Non-pigmented ciliary epithelial cell (primary cell): ENCODE data around the gene PTPRU.

Experiments used
- DNase-seq: peaks from one replicate; pipeline ENCODE4 v3.0.0-alpha.2; 2010; ENCODE audit warnings: low read depth

Gene PTPRU

GRCh38 chr1:29267321-29268070, 31.2 kb downstream of the PTPRU start:
- DNase-seq = no peak

DNA sequence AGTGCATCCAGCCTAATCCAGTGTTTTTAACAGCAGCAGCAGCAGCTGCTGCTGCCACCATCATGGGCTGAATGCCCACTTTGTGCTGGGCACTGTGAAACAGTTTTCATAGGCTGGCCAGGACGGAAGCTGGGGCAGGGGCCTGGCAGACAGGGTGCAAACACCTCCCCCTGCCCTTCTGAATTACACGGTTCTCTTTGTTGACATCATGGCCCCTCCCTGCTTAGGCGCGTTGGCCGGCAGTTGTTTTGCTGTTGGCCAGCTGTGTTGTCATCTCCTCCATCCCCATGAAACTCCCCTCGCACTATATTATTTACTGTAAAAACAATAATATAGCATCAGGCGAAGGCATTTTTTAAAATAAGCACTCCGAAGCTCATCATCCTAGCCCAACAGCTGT, 33.1 kb downstream of the PTPRU start:
- DNase-seq = no peak

- no peak for DNase-seq
Measured at GRCh38 chr1:29270929-29271521, 34.7 kb downstream of the PTPRU start.

DNA sequence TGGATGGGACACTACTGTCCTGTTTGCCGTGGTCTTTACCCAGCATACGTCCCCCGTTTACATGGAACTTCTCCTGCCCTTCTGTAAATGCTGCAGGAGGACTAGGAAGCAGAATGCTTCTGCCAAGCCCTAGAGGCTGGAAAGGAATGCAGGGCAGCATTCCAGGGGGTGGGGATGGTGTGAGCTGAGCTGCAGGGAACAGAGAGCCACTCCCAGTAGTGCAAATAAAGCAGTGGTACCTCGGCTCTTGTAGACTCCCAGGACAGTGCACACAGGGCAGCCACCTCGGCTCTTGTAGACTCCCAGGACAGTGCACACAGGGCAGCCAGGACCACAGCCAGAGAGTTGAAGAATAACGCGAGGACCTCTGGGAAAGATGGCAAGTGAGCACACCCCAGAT, 35.4 kb downstream of the PTPRU start:
- DNase-seq = no peak

DNA sequence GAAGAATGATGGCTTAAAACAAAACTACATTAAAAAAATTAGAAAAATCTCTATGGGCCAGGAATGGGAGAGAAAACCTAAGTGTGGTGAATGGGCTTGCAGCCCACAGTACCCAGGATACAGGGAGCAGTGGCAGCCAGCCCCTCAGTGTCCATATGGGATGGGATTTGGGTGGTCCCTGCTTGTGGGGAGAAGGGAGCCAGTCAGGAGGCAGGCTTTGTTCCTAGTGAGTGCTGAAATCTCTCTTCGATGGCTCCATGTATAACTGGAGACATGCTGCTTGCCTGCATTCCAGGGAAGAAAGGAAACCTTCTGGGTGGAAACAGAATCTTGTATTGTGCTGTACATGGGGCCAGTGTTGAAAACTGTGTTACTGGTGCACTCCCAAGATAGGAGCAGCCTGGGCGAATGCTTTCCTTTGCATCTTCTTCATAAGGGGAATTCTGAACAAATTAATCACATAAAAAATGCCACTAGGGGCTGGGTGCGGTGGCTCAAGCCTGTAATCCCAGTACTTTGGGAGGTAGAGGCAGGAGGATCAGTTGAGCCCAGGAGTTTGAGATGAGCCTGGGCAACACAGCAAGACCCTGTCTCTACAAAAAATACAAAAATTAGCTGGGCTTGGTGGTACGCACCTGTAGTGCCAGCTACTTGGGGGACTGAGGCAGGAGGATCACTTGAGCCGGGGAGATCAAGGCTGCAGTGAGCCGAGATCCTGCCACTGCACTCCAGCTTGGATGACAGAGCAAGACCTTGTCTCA, 36.0 kb downstream of the PTPRU start:
- DNase-seq = no peak

DNA sequence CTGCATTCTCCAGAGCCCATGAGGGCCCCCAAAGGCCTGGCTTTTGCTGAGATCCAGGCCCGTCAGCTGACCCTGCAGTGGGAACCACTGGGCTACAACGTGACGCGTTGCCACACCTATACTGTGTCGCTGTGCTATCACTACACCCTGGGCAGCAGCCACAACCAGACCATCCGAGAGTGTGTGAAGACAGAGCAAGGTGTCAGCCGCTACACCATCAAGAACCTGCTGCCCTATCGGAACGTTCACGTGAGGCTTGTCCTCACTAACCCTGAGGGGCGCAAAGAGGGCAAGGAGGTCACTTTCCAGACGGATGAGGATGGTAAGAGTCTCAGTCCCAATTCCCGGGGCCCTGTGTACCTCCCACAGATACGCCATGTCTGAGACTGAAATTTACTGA, 39.1 kb downstream of the PTPRU start:
- DNase-seq = no peak

- DNase-seq = no peak
Measured at GRCh38 chr1:29278124-29278523, 41.8 kb downstream of the PTPRU start.

- no peak for DNase-seq
Measured at GRCh38 chr1:29279406-29279805, 43.1 kb downstream of the PTPRU start.

- DNase-seq = no peak
Measured at GRCh38 chr1:29279951-29280391, 43.6 kb downstream of the PTPRU start.

DNA sequence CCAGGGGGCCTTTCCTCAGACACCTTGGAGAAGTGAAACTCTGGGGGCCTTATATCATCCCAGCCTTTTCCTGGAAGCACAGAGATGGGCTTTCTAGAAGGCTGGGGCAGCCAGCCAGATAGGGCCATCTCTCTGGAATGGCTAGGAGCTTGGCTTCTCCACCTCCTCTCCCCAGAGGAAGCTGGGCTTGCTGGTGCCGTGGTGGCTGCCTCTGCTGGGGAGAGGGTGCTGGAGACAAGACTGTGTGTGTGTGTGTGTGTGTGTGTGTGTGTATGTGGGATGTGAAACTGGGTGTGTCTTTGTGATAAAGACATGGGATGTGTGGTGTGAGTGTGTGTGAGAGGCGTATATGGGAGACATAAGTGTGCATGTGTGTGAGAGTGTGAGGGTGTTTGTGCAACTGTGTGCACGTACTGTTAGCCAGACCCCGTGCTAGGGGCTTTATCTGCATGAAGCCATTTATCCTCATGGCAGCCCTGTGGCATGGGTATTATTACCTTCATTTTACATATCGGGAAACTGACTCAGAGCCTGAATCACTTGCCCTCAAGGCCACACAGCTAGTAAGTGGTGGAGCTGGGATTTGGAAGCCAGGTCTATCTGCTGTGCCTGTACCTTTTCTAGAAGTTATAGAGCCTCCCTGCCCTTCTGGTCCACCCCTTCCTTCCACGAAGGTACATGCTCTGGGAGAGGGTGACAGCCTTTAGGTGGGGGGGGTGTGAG, 44.2 kb downstream of the PTPRU start:
- no peak for DNase-seq

DNA sequence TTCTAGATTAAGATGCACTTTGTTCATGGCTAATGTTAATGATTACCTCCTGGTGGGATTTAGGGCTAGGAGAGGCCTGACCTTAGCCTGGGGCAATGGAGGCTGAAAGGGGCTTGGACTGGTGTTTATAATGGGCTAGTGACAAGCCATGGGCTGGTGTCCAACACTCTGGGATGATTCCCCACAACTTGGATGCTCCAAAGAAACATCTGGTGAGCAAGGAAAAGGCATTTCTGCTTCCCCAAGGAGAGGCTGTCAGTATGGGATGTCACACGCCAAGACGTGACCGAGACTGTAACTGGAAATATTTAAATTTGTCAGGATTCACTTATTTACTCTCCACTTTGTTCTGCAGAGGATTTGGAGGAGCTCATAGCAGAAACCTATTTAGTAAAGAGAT, 45.2 kb downstream of the PTPRU start:
- no peak for DNase-seq

- DNase-seq = no peak
Measured at GRCh38 chr1:29282135-29282923, 46.0 kb downstream of the PTPRU start.

DNA sequence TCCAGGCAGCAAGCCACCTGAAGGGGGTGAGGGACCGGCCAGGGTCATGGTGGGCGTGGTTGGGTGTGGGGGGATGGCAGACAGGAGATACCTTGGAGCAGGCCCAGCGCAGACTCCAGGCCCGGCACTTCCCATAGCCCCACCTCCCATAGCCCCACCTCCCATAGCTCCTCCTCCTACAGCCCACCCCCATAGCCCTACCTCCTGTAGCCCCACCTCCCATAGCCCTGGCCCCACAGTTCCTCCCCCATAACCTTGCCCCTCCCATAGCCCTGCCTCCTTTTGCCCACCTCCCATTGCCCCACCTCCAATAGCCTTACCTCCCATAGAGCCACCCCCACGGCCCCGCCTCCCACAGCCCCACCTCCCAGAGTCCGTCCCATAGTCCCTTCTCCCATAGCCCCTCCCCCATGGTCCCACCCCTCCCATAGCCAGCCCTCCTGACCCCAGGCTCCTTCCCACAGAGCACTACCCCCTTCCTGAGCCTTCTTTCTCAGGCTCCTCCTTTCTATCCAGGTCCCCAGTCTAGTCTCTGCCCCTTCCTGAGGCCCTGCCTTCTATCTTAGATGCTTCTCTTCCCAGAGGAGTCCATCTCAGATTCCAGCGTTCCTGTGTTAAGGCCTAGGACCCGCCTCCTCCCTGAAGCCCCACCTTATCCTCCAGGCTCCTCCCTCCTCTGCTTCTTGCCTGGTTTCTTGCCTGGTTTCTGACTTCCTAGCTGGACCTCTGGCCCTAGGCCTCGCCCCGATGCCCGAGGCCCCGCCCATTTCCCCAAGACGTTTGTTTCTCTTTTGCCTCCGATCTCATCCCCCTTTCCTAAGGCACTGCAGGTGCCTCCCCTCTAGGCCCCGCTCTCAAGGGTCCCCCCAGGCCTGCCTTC, 46.8 kb downstream of the PTPRU start:
- no peak for DNase-seq

GRCh38 chr1:29283804-29284195, 47.5 kb downstream of the PTPRU start:
- DNase-seq = no peak

- no peak for DNase-seq
Measured at GRCh38 chr1:29284286-29284960, 48.1 kb downstream of the PTPRU start.

GRCh38 chr1:29284961-29285560, 48.7 kb downstream of the PTPRU start:
- DNase-seq = no peak

GRCh38 chr1:29285771-29286170, 49.4 kb downstream of the PTPRU start:
- DNase-seq = no peak

DNA sequence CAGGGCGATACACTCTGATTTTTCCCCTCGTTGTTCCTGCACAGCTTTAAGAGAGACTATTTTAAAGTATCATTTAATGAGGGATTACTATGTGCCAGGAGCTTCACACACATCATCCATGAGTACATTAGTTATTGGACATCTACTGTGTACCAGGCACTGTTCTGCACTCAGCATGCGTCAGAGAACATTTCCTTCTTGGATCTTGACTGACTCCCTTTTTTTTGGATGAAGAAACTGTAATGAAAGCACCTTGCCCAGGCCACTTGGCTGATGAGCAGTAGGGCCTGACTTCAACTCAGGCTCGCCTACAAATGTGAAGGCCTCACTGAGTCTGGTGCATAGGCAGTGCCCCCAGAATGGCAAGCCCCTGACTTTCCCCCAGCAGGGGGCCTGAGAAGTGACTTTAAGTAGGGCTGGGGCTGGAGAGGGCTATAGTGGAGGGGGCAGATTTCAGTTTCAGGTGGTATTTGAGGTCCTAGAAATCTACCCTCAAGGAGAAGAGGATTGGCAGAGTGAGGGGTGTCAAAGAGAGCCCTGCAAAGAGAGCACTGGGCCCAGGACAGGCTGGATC, 50.0 kb downstream of the PTPRU start:
- DNase-seq = no peak

- no peak for DNase-seq
Measured at GRCh38 chr1:29289493-29289892, 53.2 kb downstream of the PTPRU start.
